ENCODE measurements around the gene FOXO3B.
"Not testable (repeated sequence)": the region's sequence is repeated elsewhere in the genome, so short reads cannot be mapped to it uniquely, and the experiment has no call there.

- TF ChIP-seq, protein P1, sequence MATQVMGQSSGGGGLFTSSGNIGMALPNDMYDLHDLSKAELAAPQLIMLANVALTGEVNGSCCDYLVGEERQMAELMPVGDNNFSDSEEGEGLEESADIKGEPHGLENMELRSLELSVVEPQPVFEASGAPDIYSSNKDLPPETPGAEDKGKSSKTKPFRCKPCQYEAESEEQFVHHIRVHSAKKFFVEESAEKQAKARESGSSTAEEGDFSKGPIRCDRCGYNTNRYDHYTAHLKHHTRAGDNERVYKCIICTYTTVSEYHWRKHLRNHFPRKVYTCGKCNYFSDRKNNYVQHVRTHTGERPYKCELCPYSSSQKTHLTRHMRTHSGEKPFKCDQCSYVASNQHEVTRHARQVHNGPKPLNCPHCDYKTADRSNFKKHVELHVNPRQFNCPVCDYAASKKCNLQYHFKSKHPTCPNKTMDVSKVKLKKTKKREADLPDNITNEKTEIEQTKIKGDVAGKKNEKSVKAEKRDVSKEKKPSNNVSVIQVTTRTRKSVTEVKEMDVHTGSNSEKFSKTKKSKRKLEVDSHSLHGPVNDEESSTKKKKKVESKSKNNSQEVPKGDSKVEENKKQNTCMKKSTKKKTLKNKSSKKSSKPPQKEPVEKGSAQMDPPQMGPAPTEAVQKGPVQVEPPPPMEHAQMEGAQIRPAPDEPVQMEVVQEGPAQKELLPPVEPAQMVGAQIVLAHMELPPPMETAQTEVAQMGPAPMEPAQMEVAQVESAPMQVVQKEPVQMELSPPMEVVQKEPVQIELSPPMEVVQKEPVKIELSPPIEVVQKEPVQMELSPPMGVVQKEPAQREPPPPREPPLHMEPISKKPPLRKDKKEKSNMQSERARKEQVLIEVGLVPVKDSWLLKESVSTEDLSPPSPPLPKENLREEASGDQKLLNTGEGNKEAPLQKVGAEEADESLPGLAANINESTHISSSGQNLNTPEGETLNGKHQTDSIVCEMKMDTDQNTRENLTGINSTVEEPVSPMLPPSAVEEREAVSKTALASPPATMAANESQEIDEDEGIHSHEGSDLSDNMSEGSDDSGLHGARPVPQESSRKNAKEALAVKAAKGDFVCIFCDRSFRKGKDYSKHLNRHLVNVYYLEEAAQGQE (IDR thresholded peaks at IDR 0.05; ENCODE audit: low read depth) = not testable (repeated sequence)
- not testable (repeated sequence) for TF ChIP-seq NFIC (IDR thresholded peaks at IDR 0.05)
Observed at GRCh38 chr17:18643124-18643523, 39.0 kb downstream of the FOXO3B start.

All from Ishikawa (cell line).